SK-N-SH (cell line): ENCODE measurements around the gene RMDN3. TPM values are rescaled to one million over a fixed set of nuclear protein-coding genes. Genes with fewer than 3 reads are reported as not detected.

Experiments
- CTCF ChIA-PET: fragments of 300-600, 350-600 bp; formaldehyde crosslinking; extraction: SDS; loops from one replicate; lab custom pipeline; 2021; lab: Yijun Ruan, JAX
- POLR2A ChIA-PET: fragments of 350-600 bp; sonication (Branson Sonifier 250); formaldehyde crosslinking; extraction: SDS; loops from one replicate; lab custom pipeline; 2020; ENCODE audit warnings: antibody characterized with exemption, inconsistent platforms; lab: Yijun Ruan, JAX
- DNase-seq: peaks from one replicate; pipeline ENCODE4 v3.0.0; 2012
- H2AFZ ChIP-seq: fragments of 200-600 bp; sonication (generic); 2 replicates; pipeline ENCODE4 v1.8.1; 2016; ENCODE audit warnings: antibody characterized with exemption, mild to moderate bottlenecking, low read depth
- H3F3A ChIP-seq: fragments of 200-600 bp; sonication (generic); replicated peaks from 2 replicates; pipeline ENCODE3; 2016; ENCODE audit warnings: antibody characterized with exemption, mild to moderate bottlenecking; ENCODE audit not compliant: insufficient read depth
- H3K27ac ChIP-seq, 2 experiments: fragments of 200-500 bp in 1 of 2; fragments of 200-600 bp in 1 of 2; sonication (Bioruptor generic) in 1 of 2; sonication (generic), shearing (Covaris generic) in 1 of 2; 2 replicates each; pipeline versions ENCODE4 v1.5.1 to v1.6.1; 2014 to 2016; ENCODE audit warnings: low read depth in 2 of 2, inconsistent platforms in 1 of 2, low read length in 1 of 2, mild to moderate bottlenecking in 1 of 2, mixed read lengths in 1 of 2
- H3K27me3 ChIP-seq: fragments of 200-600 bp; sonication (generic), shearing (Covaris generic); 2 replicates; pipeline ENCODE4 v1.6.1; 2016; ENCODE audit warnings: mixed run types; ENCODE audit not compliant: insufficient read depth
- H3K36me3 ChIP-seq, 2 experiments: fragments of 200-500 bp in 1 of 2; fragments of 200-600 bp in 1 of 2; sonication (Bioruptor generic) in 1 of 2; sonication (generic) in 1 of 2; replicated peaks in 1 of 2; 2 replicates each; pipeline versions ENCODE3 to v1.5.1; 2014 to 2016; ENCODE audit warnings: low read length in 1 of 2, mild to moderate bottlenecking in 1 of 2; ENCODE audit not compliant: insufficient read depth in 2 of 2, control insufficient read depth in 1 of 2
- H3K4me1 ChIP-seq, 2 experiments: fragments of 200-500 bp in 1 of 2; fragments of 200-600 bp in 1 of 2; sonication (Bioruptor generic) in 1 of 2; sonication (generic), shearing (Covaris generic) in 1 of 2; 2 replicates each; pipeline versions ENCODE4 v1.5.1 to v1.6.1; 2014 to 2016; ENCODE audit warnings: low read depth in 1 of 2, low read length in 1 of 2, mixed run types in 1 of 2; ENCODE audit not compliant: insufficient read depth in 2 of 2, control insufficient read depth in 1 of 2
- H3K4me2 ChIP-seq: fragments of 200-600 bp; sonication (generic), shearing (Covaris generic); 2 replicates; pipeline ENCODE4 v1.6.1; 2017; ENCODE audit warnings: mixed run types
- H3K4me3 ChIP-seq, 2 experiments: fragments of 200-500 bp in 1 of 2; fragments of 200-600 bp in 1 of 2; sonication (Bioruptor generic) in 1 of 2; sonication (generic), shearing (Covaris generic) in 1 of 2; 2 replicates each; pipeline versions ENCODE4 v1.5.1 to v1.8.1; 2014 to 2016; ENCODE audit warnings: low read depth in 2 of 2, inconsistent platforms in 1 of 2, low read length in 1 of 2, mild to moderate bottlenecking in 1 of 2, mixed read lengths in 1 of 2, moderate library complexity in 1 of 2
- H3K79me2 ChIP-seq: fragments of 200-600 bp; sonication (generic); 2 replicates; pipeline ENCODE4 v1.8.1; 2017; ENCODE audit warnings: mild to moderate bottlenecking; ENCODE audit not compliant: insufficient read depth
- H3K9ac ChIP-seq: fragments of 200-600 bp; sonication (generic); 2 replicates; pipeline ENCODE4 v1.6.1; 2017; ENCODE audit warnings: mixed run types
- H3K9me2 ChIP-seq: fragments of 200-600 bp; sonication (generic); 2 replicates; pipeline ENCODE4 v1.6.1; 2017; ENCODE audit warnings: mixed run types
- H3K9me3 ChIP-seq: fragments of 200-600 bp; sonication (generic); 2 replicates; pipeline ENCODE4 v1.6.1; 2017; ENCODE audit warnings: mixed run types, mild to moderate bottlenecking, moderate library complexity
- H4K20me1 ChIP-seq: fragments of 200-600 bp; sonication (generic); 2 replicates; pipeline ENCODE4 v1.6.1; 2017; ENCODE audit warnings: mild to moderate bottlenecking, mixed run types; ENCODE audit not compliant: insufficient read depth
- FOSL2 ChIP-seq: IDR thresholded peaks from 2 replicates; pipeline ENCODE4 v1.4.0; 2012; ENCODE audit warnings: low read depth, mild to moderate bottlenecking, moderate library complexity, borderline replicate concordance
- GATA2 ChIP-seq: sonication (generic); formaldehyde crosslinking; IDR thresholded peaks from 2 replicates; pipeline ENCODE4 v1.5.0; 2020; ENCODE audit warnings: mild to moderate bottlenecking, missing genetic modification reagents
- IRF3 ChIP-seq: fragments of 150-350 bp; IDR thresholded peaks from 2 replicates; pipeline ENCODE4 v1.6.1; 2016; ENCODE audit warnings: mild to moderate bottlenecking, low read depth, low read length
- RAD21 ChIP-seq: IDR thresholded peaks from 2 replicates; pipeline ENCODE4 v1.6.1; 2012; ENCODE audit warnings: mild to moderate bottlenecking, low read length
- RCOR1 ChIP-seq: fragments of 150-350 bp; IDR thresholded peaks from 2 replicates; pipeline ENCODE4 v1.6.1; 2017; ENCODE audit warnings: antibody characterized with exemption, low read length
- REST ChIP-seq: IDR thresholded peaks from 2 replicates; pipeline ENCODE4 v1.6.1; 2012; ENCODE audit warnings: mild to moderate bottlenecking, low read depth, low read length, moderate library complexity
- TCF12 ChIP-seq: IDR thresholded peaks from 2 replicates; pipeline ENCODE4 v1.4.0; 2012
- WGBS: methylation state at CpG from one replicate; pipeline ENCODE4 v1.1.6; 2017; ENCODE audit warnings: low lambda C conversion rate; 5-methylcytosine and 5-hydroxymethylcytosine counted together
- polyA plus RNA-seq, 3 experiments: library from polyadenylated mRNA; depleted of rRNA; stranded (reverse); fragments of >200 nt; gene quantifications; 2 replicates each; pipeline ENCODE4 v1.2.3, GENCODE V29; 2012
- TF ChIP-seq, protein P1 (sequence below): fragments of 200-600 bp; sonication (generic); IDR thresholded peaks from 2 replicates; pipeline ENCODE4 v1.6.1; 2017; ENCODE audit warnings: antibody characterized with exemption, mild to moderate bottlenecking, moderate library complexity

Gene RMDN3
- polyA plus RNA-seq, 1 of the 3 experiments (the other 2 are of a cell fraction): 33.0 TPM

GRCh38 chr15:40796512-40796911 is 41.5 kb upstream of the RMDN3 start:
- CTCF ChIA-PET: interaction anchor here (0.6 to 1.9 kb wide), 3 partner anchors 14 to 206 kb away, joined by 3 to 9 read pairs (median 4); no protein-coding TSS in a partner anchor
- peaks cover 0 to 5% of the 10 kb centered on the region in 2 experiments for H3K36me3 ChIP-seq
- TF ChIP-seq IRF3: no peak
- H3K27ac ChIP-seq: no peak overlapping the region
- peaks cover 11% of the 10 kb centered on the region for H3F3A ChIP-seq
- POLR2A ChIA-PET: no interaction called here
- no peak for DNase-seq
- peaks cover 0 to 4% of the 10 kb centered on the region in 2 experiments; a peak in 1 of 4 replicates for H3K4me1 ChIP-seq
- H3K9me3 ChIP-seq: no peaks in the 10 kb centered on the region
- WGBS: 97% methylated on average over 5 of the region's 5 CpGs
- H3K27me3 ChIP-seq: no peaks in the 10 kb centered on the region
- H3K4me3 ChIP-seq: no peak overlapping the region
- H4K20me1 ChIP-seq: no peaks in the 10 kb centered on the region
- H3K79me2 ChIP-seq: peaks cover 73% of the 10 kb centered on the region
- H2AFZ ChIP-seq: no peak overlapping the region
- no peak overlapping the region for H3K4me2 ChIP-seq
- H3K9me2 ChIP-seq: no peaks in the 10 kb centered on the region
- no peak overlapping the region for H3K9ac ChIP-seq

DNA sequence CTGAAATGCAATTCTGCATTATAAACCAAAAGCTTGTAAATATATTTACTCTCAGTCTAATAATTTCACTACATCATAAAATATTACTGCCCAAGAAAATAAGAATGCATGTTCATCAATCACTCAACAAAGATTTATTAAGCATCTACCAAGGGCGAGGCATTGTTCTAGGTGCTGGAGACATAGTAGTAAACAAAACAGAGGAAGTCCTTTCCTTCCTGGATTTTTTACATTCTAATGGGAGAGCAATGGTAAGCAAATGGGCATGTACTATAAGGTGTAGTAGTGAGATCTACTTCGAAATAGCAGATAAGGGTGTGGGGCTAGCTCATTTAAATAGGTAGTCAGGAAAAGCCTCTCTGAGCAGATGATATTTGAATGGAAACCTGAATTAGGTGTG is 41.0 kb upstream of the RMDN3 start:
- Histone ChIP-seq H3K4me1 (peaks cover 0 to 4% of the 10 kb centered on the region in 2 experiments; a peak in 1 of 4 replicates), H3K9me3 (no peaks in the 10 kb centered on the region), H4K20me1 (no peaks in the 10 kb centered on the region), H3F3A (peaks cover 11% of the 10 kb centered on the region), H3K4me3 (no peak overlapping the region), H3K27me3 (no peaks in the 10 kb centered on the region), H2AFZ (no peak overlapping the region), H3K36me3 (peaks cover 0 to 5% of the 10 kb centered on the region in 2 experiments), H3K79me2 (peaks cover 71% of the 10 kb centered on the region), H3K4me2 (no peak overlapping the region), H3K27ac (no peak overlapping the region), H3K9ac (no peak overlapping the region), H3K9me2 (no peaks in the 10 kb centered on the region)
- 91% methylated on average over 2 of the region's 2 CpGs for WGBS
- POLR2A ChIA-PET: no interaction called here
- CTCF ChIA-PET: interaction anchor here (1.5 to 1.9 kb wide), 2 partner anchors 14 to 206 kb away, joined by 3 to 9 read pairs; no protein-coding TSS in a partner anchor
- TF ChIP-seq, protein P1, sequence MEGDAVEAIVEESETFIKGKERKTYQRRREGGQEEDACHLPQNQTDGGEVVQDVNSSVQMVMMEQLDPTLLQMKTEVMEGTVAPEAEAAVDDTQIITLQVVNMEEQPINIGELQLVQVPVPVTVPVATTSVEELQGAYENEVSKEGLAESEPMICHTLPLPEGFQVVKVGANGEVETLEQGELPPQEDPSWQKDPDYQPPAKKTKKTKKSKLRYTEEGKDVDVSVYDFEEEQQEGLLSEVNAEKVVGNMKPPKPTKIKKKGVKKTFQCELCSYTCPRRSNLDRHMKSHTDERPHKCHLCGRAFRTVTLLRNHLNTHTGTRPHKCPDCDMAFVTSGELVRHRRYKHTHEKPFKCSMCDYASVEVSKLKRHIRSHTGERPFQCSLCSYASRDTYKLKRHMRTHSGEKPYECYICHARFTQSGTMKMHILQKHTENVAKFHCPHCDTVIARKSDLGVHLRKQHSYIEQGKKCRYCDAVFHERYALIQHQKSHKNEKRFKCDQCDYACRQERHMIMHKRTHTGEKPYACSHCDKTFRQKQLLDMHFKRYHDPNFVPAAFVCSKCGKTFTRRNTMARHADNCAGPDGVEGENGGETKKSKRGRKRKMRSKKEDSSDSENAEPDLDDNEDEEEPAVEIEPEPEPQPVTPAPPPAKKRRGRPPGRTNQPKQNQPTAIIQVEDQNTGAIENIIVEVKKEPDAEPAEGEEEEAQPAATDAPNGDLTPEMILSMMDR: no peak
- TF ChIP-seq RCOR1: no peak
- DNase-seq: no peak

- WGBS: 34% methylated on average over 9 of the region's 9 CpGs
- Histone ChIP-seq H3K27me3 (no peaks in the 10 kb centered on the region), H3K4me1 (peaks cover 0 to 4% of the 10 kb centered on the region in 2 experiments; a peak in 1 of 4 replicates), H4K20me1 (no peaks in the 10 kb centered on the region), H3K36me3 (peaks cover 0 to 5% of the 10 kb centered on the region in 2 experiments), H3K9me3 (no peaks in the 10 kb centered on the region), H3K9me2 (no peaks in the 10 kb centered on the region), H3K4me3 (no peak overlapping the region), H2AFZ (no peak overlapping the region; the same call in 1 of the 2 replicates), H3F3A (peaks cover 15% of the 10 kb centered on the region), H3K27ac (peak overlapping the region in 1 of 2 experiments; percentile 86; a peak in 3 of 4 replicates), H3K79me2 (peaks cover 73% of the 10 kb centered on the region), H3K9ac (peak overlapping the region; percentile 16; the same call in 1 of the 2 replicates), H3K4me2 (peak overlapping the region; percentile 63; the same call in 1 of the 2 replicates)
- CTCF ChIA-PET: interaction anchor here (2.4 to 31.8 kb wide), 3 partner anchors 11 to 64 kb away, joined by 8 to 555 read pairs (median 24); partner anchors contain the start of gene RMDN3
- DNase-seq: no peak
- POLR2A ChIA-PET: no interaction called here
- TF ChIP-seq RAD21 (no peak), REST (no peak), TCF12 (peak; percentile 52), GATA2 (no peak), FOSL2 (peak; percentile 78; the same call in 1 of the 2 replicates)
- TF ChIP-seq, protein P1: no peak
Observed at GRCh38 chr15:40793216-40793989, 38.3 kb upstream of the RMDN3 start.
